Measurements from ENCODE around the gene KIAA1328. TPM values are rescaled to one million over a fixed set of nuclear protein-coding genes. Genes with fewer than 3 reads are reported as not detected.

Gene KIAA1328
- total RNA-seq, 1 donor from 2014 or later = 9.5 TPM

DNA sequence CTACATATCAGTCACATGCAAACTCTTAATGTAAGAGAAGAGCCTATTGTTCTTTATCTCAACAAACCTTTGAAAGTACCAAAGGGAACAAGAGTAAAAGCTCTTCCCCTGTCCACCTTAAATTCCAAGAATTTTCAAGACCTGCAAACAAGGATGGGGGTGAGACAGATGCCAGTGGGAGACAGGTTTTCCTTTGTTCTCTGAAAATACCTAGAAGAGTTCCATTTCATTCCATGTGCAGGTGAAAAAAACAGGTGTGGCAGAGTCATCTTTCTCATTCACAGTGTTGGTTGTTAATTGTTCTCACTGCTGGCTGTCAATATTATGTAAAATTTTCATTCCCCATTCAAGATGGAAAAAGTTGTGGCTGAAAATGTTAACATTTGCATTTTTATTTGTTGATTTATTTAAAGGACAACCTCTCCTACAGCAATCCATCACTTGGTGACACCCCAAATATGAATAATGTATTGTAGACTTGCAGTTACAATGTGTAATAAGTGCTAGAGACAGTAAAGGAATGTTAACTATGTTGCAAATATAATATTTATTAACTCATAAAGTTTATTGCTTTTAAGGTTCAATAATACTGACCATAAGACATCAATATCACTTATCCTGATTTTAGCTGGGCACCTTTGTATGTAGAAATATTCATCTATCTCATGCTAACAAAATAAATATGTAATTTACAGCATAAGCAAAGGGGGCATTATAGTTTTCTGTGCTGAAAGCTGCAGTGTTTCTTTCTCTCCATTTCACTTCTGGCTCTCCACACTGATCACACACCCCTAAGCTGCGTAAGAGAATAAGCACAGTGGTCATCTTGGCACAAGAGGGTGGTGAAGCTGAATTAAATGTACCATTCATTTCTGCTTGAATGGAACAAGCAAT lies 347.0 kb downstream of the KIAA1328 start:
- TF ChIP-seq, protein P1, sequence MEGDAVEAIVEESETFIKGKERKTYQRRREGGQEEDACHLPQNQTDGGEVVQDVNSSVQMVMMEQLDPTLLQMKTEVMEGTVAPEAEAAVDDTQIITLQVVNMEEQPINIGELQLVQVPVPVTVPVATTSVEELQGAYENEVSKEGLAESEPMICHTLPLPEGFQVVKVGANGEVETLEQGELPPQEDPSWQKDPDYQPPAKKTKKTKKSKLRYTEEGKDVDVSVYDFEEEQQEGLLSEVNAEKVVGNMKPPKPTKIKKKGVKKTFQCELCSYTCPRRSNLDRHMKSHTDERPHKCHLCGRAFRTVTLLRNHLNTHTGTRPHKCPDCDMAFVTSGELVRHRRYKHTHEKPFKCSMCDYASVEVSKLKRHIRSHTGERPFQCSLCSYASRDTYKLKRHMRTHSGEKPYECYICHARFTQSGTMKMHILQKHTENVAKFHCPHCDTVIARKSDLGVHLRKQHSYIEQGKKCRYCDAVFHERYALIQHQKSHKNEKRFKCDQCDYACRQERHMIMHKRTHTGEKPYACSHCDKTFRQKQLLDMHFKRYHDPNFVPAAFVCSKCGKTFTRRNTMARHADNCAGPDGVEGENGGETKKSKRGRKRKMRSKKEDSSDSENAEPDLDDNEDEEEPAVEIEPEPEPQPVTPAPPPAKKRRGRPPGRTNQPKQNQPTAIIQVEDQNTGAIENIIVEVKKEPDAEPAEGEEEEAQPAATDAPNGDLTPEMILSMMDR (IDR thresholded peaks at IDR 0.05; ENCODE audit: partially characterized antibody, unreplicated experiment) = no peak
- Mint-ChIP-seq H3K27me3 (ENCODE audit: unreplicated experiment) (no peaks in the 10 kb centered on the region), H3K4me3 (ENCODE audit: unreplicated experiment) (no peak overlapping the region), H3K4me1 (ENCODE audit: low read depth, unreplicated experiment) (peaks cover 6% of the 10 kb centered on the region), H3K27ac (ENCODE audit: unreplicated experiment) (no peak overlapping the region), H3K36me3 (ENCODE audit: unreplicated experiment) (no peaks in the 10 kb centered on the region), H3K9me3 (ENCODE audit: unreplicated experiment) (no peaks in the 10 kb centered on the region)
- DNase-seq = no peak

DNA sequence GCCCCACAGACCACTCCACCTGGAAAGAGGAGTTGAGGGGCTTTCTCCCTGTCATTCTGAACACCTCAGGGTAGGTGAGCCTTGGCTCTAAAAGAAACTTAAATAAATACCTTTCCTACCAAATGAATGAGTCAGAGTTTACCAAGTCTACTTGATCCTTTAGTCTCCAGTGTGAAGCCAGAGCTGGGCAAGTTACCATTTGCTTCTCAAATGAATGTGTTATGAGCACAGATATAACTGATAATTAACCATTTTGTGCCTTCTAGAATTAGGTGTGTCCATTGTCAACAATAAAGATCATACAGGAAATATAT lies 347.7 kb downstream of the KIAA1328 start:
- no peaks in the 10 kb centered on the region for H3K36me3 Mint-ChIP-seq (ENCODE audit: unreplicated experiment)
- H3K4me1 Mint-ChIP-seq (ENCODE audit: low read depth, unreplicated experiment) = peaks cover 6% of the 10 kb centered on the region
- DNase-seq = no peak
- H3K27ac Mint-ChIP-seq (ENCODE audit: unreplicated experiment) = no peak overlapping the region
- TF ChIP-seq, protein P1 (IDR thresholded peaks at IDR 0.05; ENCODE audit: partially characterized antibody, unreplicated experiment) = no peak
- no peak overlapping the region for H3K4me3 Mint-ChIP-seq (ENCODE audit: unreplicated experiment)
- H3K9me3 Mint-ChIP-seq (ENCODE audit: unreplicated experiment) = no peaks in the 10 kb centered on the region
- H3K27me3 Mint-ChIP-seq (ENCODE audit: unreplicated experiment) = no peaks in the 10 kb centered on the region

GRCh38 chr18:37179384-37179783 lies 350.5 kb downstream of the KIAA1328 start:
- TF ChIP-seq, protein P1 (IDR thresholded peaks at IDR 0.05; ENCODE audit: partially characterized antibody, unreplicated experiment) = no peak
- Mint-ChIP-seq H3K9me3 (ENCODE audit: unreplicated experiment) (no peaks in the 10 kb centered on the region), H3K27me3 (ENCODE audit: unreplicated experiment) (no peaks in the 10 kb centered on the region), H3K36me3 (ENCODE audit: unreplicated experiment) (no peaks in the 10 kb centered on the region), H3K27ac (ENCODE audit: unreplicated experiment) (peak overlapping the region; percentile 23), H3K4me3 (ENCODE audit: unreplicated experiment) (no peak overlapping the region), H3K4me1 (ENCODE audit: low read depth, unreplicated experiment) (peaks cover 23% of the 10 kb centered on the region)
- no peak for DNase-seq

DNA sequence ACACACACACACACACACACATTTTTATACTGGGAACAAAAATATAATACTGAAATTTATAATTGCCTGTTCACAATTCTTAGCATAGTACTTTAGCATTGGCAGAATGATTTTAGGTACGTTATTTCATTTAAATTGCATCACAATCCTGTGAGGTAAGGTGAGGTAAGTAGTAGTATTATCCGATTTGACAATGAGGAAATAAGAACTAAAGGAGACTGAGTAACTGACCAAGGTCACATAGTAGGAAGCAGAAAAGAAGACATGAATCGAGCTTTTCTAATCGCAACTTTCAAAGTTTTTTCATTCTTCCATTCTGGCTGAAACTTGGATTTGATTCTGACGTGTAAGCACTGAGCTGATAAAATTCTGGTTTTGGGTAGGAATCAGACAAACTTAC lies 351.2 kb downstream of the KIAA1328 start:
- H3K4me1 Mint-ChIP-seq (ENCODE audit: low read depth, unreplicated experiment) = peaks cover 23% of the 10 kb centered on the region
- H3K9me3 Mint-ChIP-seq (ENCODE audit: unreplicated experiment) = no peaks in the 10 kb centered on the region
- H3K36me3 Mint-ChIP-seq (ENCODE audit: unreplicated experiment) = no peaks in the 10 kb centered on the region
- TF ChIP-seq, protein P1 (IDR thresholded peaks at IDR 0.05; ENCODE audit: partially characterized antibody, unreplicated experiment) = no peak
- DNase-seq = no peak
- no peak overlapping the region for H3K27ac Mint-ChIP-seq (ENCODE audit: unreplicated experiment)
- no peak overlapping the region for H3K4me3 Mint-ChIP-seq (ENCODE audit: unreplicated experiment)
- H3K27me3 Mint-ChIP-seq (ENCODE audit: unreplicated experiment) = no peaks in the 10 kb centered on the region

DNA sequence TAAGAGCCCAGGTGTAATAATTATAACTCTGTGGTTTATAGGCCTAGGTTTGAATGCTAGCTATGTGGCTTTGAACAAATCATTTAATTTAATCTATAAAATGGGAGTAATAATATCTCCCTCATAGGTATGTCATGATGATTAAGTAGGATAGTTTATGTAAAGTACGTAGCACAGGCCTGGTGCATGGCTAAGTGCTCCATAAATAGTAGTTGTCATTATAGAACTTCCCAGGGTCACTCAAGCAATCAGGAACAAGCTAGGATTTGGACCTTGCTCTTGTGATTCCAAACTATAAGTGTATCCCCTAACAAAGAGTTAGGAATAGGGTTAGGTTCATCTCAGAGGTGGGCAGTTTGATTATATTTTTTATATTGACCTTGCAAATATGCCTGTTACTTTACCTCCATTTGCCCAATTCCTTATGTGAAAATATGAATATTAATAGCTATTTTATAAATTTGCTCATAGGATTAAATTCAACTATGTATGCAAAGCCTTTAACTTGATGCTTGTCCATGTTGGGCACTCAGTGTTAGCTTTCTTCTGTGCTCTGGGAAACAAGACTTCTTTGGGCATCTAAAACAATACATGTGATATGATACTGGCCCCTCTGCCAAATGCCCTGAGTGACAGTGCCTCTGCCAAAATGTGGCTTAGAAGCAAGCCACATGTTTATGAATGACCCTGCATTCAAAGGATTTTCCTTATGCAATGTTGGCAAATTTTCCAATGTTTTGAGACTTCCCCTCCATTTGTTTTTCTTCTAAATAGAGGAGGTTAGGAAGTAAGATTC lies 353.6 kb downstream of the KIAA1328 start:
- no peak overlapping the region for H3K27ac Mint-ChIP-seq (ENCODE audit: unreplicated experiment)
- no peak overlapping the region for H3K4me3 Mint-ChIP-seq (ENCODE audit: unreplicated experiment)
- TF ChIP-seq, protein P1 (IDR thresholded peaks at IDR 0.05; ENCODE audit: partially characterized antibody, unreplicated experiment) = no peak
- peaks cover 23% of the 10 kb centered on the region for H3K4me1 Mint-ChIP-seq (ENCODE audit: low read depth, unreplicated experiment)
- no peaks in the 10 kb centered on the region for H3K36me3 Mint-ChIP-seq (ENCODE audit: unreplicated experiment)
- H3K27me3 Mint-ChIP-seq (ENCODE audit: unreplicated experiment) = no peaks in the 10 kb centered on the region
- DNase-seq = no peak
- no peaks in the 10 kb centered on the region for H3K9me3 Mint-ChIP-seq (ENCODE audit: unreplicated experiment)
